Natural killer cell (primary cell): ENCODE measurements around the gene TBCK. TPM values are rescaled to one million over a fixed set of nuclear protein-coding genes. Genes with fewer than 3 reads are reported as not detected.

Source experiments
- ATAC-seq, 3 donors: fragments of 150-1000 bp in 2 of 3; fragments of 200-7000 bp in 1 of 3; cut with Tn5 transposase; 1 replicate in 1 of 3; 2 replicates in 2 of 3; pipeline ENCODE4 v1.10.0; 2021; ENCODE audit warnings: mild to moderate bottlenecking in 2 of 3, moderate library complexity in 2 of 3
- DNase-seq, 2 donors: peaks; one replicate each; pipeline versions ENCODE4 v3.0.0 to v3.0.0-alpha.2; 2013 to 2021; ENCODE audit warnings: mixed read lengths in 1 of 2
- H3K27ac ChIP-seq: one replicate; pipeline ENCODE4 v1.5.1; 2013; ENCODE audit warnings: mild to moderate bottlenecking, low read length
- H3K27me3 ChIP-seq: one replicate; pipeline ENCODE4 v1.6.1; 2013; ENCODE audit warnings: low read length; ENCODE audit not compliant: control insufficient read depth, insufficient read depth
- H3K36me3 ChIP-seq: one replicate; pipeline ENCODE4 v1.6.1; 2013; ENCODE audit warnings: low read length; ENCODE audit not compliant: control insufficient read depth, insufficient read depth
- H3K4me1 ChIP-seq: one replicate; pipeline ENCODE4 v1.6.1; 2013; ENCODE audit warnings: low read length; ENCODE audit not compliant: control insufficient read depth, insufficient read depth
- H3K4me3 ChIP-seq: one replicate; pipeline ENCODE4 v1.5.1; 2013; ENCODE audit warnings: low read length
- H3K9me3 ChIP-seq: one replicate; pipeline ENCODE4 v1.6.1; 2013; ENCODE audit warnings: low read length; ENCODE audit not compliant: control insufficient read depth, insufficient read depth
- H3K27ac Mint-ChIP-seq, 2 donors: one replicate each; pipeline ENCODE4 v1.8.0; 2022; ENCODE audit warnings: mild to moderate bottlenecking in 2 of 2, mixed read lengths in 2 of 2, moderate library complexity in 1 of 2
- H3K27me3 Mint-ChIP-seq, 2 donors: one replicate each; pipeline ENCODE4 v1.8.0; 2022; ENCODE audit warnings: low read depth in 2 of 2, mixed read lengths in 2 of 2
- H3K36me3 Mint-ChIP-seq: one replicate; pipeline ENCODE4 v1.8.0; 2022; ENCODE audit warnings: mixed read lengths
- H3K4me1 Mint-ChIP-seq, 2 donors: one replicate each; pipeline ENCODE4 v1.8.0; 2022; ENCODE audit warnings: mixed read lengths in 2 of 2
- H3K4me3 Mint-ChIP-seq: one replicate; pipeline ENCODE4 v1.8.0; 2022; ENCODE audit warnings: mild to moderate bottlenecking, moderate library complexity, mixed read lengths
- H3K9me3 Mint-ChIP-seq, 2 donors: one replicate each; pipeline ENCODE4 v1.8.0; 2022; ENCODE audit warnings: mixed read lengths in 2 of 2
- CTCF ChIP-seq: fragments of 200-600 bp; IDR thresholded peaks from one replicate; pipeline ENCODE4 v1.8.0; 2022; ENCODE audit warnings: antibody characterized with exemption
- WGBS: methylation state at CpG from one replicate; pipeline ENCODE4 v1.1.7; 2013; ENCODE audit warnings: missing lambda C conversion rate; ENCODE audit not compliant: insufficient coverage; 5-methylcytosine and 5-hydroxymethylcytosine counted together
- intact Hi-C: fragments of 100-400 bp; cut with micrococcal nuclease; formaldehyde crosslinking; loops from one replicate; pipeline ENCODE4 v1.14.2; 2022
- total RNA-seq, 4 donors: library from RNA; stranded (reverse); fragments of 120-200 nt in 1 of 4; gene quantifications; one replicate each; pipeline versions ENCODE4 v1.2.3 to v1.2.4, GENCODE V29; 2013 to 2022

The TBCK gene
- total RNA-seq, 3 donors from 2014 or later (not counting 1 experiment from before 2014, with no cell fraction given), result 49.5 to 78.5 (median 54.2) TPM

- Mint-ChIP-seq H3K36me3 (peaks cover 10% of the 10 kb centered on the region), H3K9me3 (peaks cover 18 to 32% of the 10 kb centered on the region in 2 donors), H3K4me3 (no peak overlapping the region), H3K4me1 (no peaks in the 10 kb centered on the region), H3K27me3 (no peaks in the 10 kb centered on the region), H3K27ac (no peak overlapping the region)
- H3K27ac ChIP-seq, result no peak overlapping the region
- no peaks in the 10 kb centered on the region for H3K4me1 ChIP-seq
- no peak for DNase-seq
- H3K9me3 ChIP-seq, result peaks cover 6% of the 10 kb centered on the region
- H3K4me3 ChIP-seq, result no peak overlapping the region
- no peak for TF ChIP-seq CTCF
- no peak for ATAC-seq
- H3K27me3 ChIP-seq, result no peaks in the 10 kb centered on the region
- no peaks in the 10 kb centered on the region for H3K36me3 ChIP-seq
- intact Hi-C loops, result no loop called here
- WGBS, result no CpG with 5 or more reads among the region's 1 CpG
These were observed 304.6 kb downstream of the TBCK start for GRCh38 chr4:106011387-106011786.

GRCh38 chr4:106010761-106011160 lies 305.2 kb downstream of the TBCK start:
- peaks cover 18 to 32% of the 10 kb centered on the region in 2 donors for H3K9me3 Mint-ChIP-seq
- WGBS, result 100% methylated on average over 1 of the region's 2 CpGs
- ATAC-seq, result no peak

GRCh38 chr4:106002994-106003393 lies 313.0 kb downstream of the TBCK start:
- 79% methylated on average over 2 of the region's 2 CpGs for WGBS
- H3K36me3 Mint-ChIP-seq, result no peaks in the 10 kb centered on the region
- H3K4me3 ChIP-seq, result no peak overlapping the region
- intact Hi-C loops, result no loop called here
- H3K27ac Mint-ChIP-seq, result no peak overlapping the region
- no peaks in the 10 kb centered on the region for H3K27me3 Mint-ChIP-seq
- H3K4me1 Mint-ChIP-seq, result no peaks in the 10 kb centered on the region
- H3K36me3 ChIP-seq, result no peaks in the 10 kb centered on the region
- H3K4me3 Mint-ChIP-seq, result no peak overlapping the region
- no peak overlapping the region for H3K27ac ChIP-seq
- ATAC-seq (no peak), DNase-seq (no peak)
- H3K27me3 ChIP-seq, result no peaks in the 10 kb centered on the region
- no peaks in the 10 kb centered on the region for H3K4me1 ChIP-seq
- H3K9me3 Mint-ChIP-seq, result peaks cover 2 to 4% of the 10 kb centered on the region in 2 donors
- no peak for TF ChIP-seq CTCF
- no peaks in the 10 kb centered on the region for H3K9me3 ChIP-seq

More at GRCh38 chr4:106010761-106011160, 305.2 kb downstream of the TBCK start:
- Mint-ChIP-seq H3K4me1 (no peaks in the 10 kb centered on the region), H3K27me3 (no peaks in the 10 kb centered on the region), H3K4me3 (no peak overlapping the region), H3K27ac (no peak overlapping the region), H3K36me3 (peaks cover 10% of the 10 kb centered on the region)
- Histone ChIP-seq H3K27ac (no peak overlapping the region), H3K36me3 (no peaks in the 10 kb centered on the region), H3K9me3 (peaks cover 6% of the 10 kb centered on the region), H3K4me1 (no peaks in the 10 kb centered on the region), H3K4me3 (no peak overlapping the region), H3K27me3 (no peaks in the 10 kb centered on the region)
- intact Hi-C loops, result no loop called here
- no peak for DNase-seq
- TF ChIP-seq CTCF, result no peak
